HG03439 (cell line): ENCODE results near the gene NUCKS1.

Experiments used
- ATAC-seq: cut with Tn5 transposase; IDR thresholded peaks from one replicate; pipeline ENCODE4 v1.9.1; 2021; ENCODE audit warnings: mild to moderate bottlenecking, moderate library complexity; ENCODE audit not compliant: unreplicated experiment

The NUCKS1 gene

DNA sequence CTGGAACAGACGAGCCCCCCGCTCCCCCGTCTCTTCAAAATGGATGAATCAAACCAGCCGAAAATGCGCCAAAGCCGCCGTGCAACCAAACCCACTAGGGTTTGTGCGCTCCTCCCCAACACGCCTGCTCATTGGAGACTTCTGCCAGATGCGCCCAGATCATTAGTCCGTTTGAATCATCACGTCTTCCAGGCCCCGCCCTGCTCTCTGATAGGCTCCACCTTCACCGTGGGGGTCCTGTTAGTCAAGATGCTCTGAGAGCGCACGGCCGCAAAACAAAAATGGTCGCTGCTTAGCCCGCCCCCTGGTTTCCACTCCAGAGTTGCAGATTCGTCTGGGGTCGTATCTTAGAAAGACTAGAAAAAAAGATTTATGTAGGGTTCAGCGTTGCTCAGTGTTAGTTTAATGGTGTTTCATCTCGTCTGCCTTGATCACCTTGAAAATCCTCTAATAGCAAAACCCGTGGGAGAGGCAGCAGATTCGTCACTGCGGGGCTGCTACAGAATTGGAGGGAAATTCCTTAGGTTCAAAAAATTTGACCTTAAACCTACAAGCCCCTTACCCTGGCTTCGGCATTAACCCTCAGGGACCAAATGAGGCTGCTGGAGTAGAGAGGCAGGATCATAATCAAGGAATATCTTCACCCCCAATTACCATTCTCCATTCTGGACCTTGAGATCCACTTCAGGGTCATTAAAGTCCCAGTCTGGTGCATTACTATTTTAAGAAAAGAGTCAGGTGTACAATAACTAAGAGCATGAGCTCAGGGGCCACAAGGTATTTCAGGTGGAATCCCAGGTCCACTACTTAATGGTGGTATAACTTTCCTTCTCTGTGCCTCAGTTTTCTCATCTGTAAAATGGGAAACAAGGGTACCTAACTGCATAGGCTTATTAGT is at the start of gene NUCKS1:
NUCKS1 (minus strand) TSS at position 45 of the 898 bp plus-strand sequence. CDS start 209 bp downstream, outside the sequence.
- ATAC-seq: peak; percentile 76

- no peak for ATAC-seq
Observed at GRCh38 chr1:205798577-205798976, 48.6 kb upstream of the NUCKS1 start.

- no peak for ATAC-seq
Observed at GRCh38 chr1:205797168-205797567, 47.2 kb upstream of the NUCKS1 start.

DNA sequence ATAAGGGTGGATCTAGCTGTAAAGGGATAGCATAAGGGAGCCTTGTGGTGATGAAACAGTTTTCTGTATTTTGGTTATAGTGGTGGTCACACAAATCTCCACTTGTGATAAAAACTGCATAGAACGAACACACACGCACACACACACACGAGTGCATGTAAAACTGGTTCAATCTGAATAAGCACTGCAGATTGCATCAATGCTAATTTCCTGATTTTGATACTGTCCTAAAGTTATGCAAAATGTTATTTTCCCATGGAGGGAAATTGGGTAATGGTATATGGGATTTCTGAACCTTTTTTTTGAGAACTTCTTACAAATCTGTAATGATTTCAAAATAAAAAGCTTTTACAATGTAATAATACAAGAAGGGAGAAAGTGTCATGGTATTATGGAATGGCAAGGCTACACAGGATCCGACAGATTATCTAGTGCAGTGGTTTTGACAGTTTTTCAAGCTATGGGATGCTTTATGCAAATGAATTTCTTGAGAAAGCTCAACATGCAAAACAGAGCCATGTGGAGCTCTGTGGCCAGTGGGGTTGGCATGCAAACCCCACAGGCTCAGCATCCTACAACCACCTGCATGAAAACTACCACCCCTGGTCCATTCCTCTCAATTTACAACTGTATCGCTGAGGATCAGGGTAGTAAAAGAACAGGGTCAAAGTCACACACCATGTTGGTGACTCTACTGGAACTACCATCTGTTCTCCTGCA is 44.2 kb upstream of the NUCKS1 start:
- ATAC-seq: no peak

GRCh38 chr1:205792961-205793673 is 43.1 kb upstream of the NUCKS1 start:
- no peak for ATAC-seq

GRCh38 chr1:205792481-205792881 is 42.5 kb upstream of the NUCKS1 start:
- no peak for ATAC-seq

GRCh38 chr1:205791568-205792180 is 41.7 kb upstream of the NUCKS1 start:
- peak; percentile 44 for ATAC-seq

GRCh38 chr1:205787287-205787916 is 37.4 kb upstream of the NUCKS1 start:
- no peak for ATAC-seq

GRCh38 chr1:205786601-205787000 is 36.6 kb upstream of the NUCKS1 start:
- ATAC-seq: no peak

- no peak for ATAC-seq
Observed at GRCh38 chr1:205785446-205785845, 35.5 kb upstream of the NUCKS1 start.

- no peak for ATAC-seq
Observed at GRCh38 chr1:205783904-205784303, 33.9 kb upstream of the NUCKS1 start.

GRCh38 chr1:205783433-205783795 is 33.4 kb upstream of the NUCKS1 start:
- no peak for ATAC-seq

DNA sequence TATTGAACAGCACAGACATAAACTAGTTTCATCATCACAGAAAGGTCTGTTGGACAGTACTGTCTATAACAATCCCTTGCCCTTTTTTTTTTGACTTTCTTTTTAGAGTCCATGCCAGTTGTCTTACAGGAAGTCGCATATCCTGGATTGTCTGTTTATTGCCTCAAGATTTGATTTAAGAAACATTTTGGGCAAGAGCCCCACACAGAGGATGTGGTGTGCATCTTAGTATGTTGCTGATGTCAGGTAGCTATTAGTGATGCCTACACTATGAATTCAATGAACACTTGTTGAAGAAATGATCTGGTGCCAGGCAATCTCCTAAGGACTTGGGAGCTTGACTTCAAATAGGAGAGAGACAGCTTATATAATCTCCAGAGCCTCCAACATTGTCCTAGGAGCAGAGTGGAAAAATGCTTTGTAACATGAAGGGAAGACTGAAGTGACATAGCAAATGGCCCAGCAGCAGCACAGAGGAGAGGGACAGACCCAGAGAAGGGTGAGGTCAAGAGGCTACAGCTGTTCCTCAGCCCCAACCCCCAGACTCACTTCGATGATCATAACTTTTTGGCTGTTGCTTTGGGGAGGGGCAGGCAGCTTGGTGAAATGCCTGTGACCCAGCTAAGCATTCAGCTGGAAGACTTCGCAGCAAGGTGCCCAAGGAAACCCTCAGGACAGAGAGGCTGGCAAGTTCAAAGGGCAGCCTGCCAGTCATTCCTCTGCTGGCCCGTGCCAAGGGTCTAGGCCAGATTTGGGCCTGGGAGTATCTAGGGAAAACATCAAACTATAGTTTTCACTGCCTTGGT is 32.8 kb upstream of the NUCKS1 start:
- ATAC-seq: no peak

- no peak for ATAC-seq
Observed at GRCh38 chr1:205780335-205780734, 30.4 kb upstream of the NUCKS1 start.

DNA sequence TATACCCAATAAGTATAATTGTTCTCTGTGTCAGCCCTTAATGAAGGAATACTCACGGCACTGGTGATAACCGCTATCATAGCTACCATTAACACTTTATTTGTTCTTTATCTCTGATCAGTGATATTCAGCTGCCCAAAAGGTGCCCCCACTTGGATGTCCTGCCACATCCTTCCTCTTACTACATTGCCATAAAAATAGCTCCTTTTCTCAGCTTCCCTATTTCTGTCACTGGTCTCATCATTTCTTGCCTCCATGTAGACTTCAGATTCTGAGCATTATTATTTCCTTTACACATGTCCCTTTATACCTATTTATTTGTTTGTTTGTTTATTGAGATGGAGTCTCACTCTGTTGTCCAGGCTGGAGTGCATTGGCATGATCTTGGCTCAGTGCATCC is 28.0 kb upstream of the NUCKS1 start:
- no peak for ATAC-seq

- ATAC-seq: no peak
Observed at GRCh38 chr1:205775717-205776056, 25.7 kb upstream of the NUCKS1 start.

DNA sequence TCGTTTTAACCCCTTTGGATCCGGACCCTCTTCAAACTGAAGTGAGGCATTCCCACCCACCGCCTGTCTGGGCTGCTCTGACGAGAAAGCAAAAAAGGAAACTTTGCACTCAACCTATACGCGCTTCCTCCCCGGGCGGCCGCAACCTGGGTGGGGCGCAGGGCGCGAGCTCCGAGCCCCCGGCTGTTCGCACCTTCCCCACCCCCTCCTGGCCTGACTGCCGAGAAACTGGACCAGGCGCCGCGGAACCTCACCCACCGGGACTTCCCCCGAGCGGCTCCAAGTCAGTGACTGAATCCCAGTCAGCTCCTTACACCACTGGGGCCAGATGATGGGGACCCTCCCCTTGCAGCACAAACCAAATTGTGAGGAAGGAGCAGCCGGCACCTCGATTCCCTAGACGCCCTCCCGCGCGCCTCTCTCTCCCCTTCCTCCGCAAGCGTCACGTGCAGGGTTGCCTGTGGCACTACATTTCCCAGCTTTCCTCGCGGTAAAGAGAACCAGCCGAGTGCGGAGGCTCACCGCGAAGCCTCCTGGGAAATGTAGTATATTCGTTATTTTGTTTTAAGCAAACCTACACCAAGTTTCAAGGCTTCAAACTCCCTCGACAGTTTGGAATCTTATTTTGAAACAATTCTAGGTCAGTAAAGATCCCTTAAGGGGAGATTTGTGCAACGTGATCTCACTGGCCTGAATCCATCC is 25.2 kb upstream of the NUCKS1 start, which contains the start of gene RAB29:
RAB29 (minus strand) TSS at position 468 of the 702 bp plus-strand sequence. CDS start 526 bp downstream, outside the sequence.
- peak; percentile 80 for ATAC-seq

DNA sequence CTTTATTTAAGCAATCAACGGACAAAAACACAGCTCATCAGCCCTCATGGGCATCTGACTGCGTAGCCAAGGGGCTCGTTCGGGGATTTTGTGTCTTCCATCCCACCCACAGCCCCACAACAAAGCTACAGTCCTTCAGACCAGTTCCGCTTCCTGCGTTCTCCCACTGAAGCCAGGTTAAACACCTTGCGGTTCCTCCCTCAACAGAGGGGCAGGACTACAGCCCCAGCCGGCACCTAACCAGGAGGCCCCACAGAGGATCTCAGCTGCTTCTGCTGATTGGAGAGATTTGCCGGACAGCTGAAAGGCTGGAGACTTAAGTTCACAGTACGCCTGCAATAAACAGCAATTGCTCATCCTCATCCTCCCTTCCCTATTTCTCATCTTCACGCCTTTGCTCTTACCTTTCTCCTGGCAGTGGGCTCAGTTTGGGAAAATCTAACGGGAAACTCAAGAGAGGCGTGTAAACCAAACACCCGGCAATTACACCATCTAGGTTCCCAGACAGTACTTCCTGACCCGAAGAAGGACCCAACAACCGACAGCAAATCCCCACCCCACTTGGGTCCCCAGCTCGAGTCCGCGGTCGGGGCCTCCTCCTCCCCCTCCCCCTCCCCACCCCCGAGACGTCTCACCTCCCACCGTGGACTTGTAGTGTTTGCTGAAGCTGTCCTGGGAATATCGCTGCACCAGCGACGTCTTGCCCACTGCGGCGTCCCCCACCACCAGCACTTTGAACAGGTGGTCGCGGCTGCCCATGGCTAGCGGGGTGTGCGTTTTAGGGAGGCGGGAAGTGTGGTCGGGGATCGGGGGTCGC is 24.4 kb upstream of the NUCKS1 start:
- ATAC-seq: peak; percentile 18
